Upper lobe of right lung (tissue), 1 donor: ENCODE measurements around the gene HDLBP. TPM values are rescaled to one million over a fixed set of nuclear protein-coding genes. Genes with fewer than 3 reads are reported as not detected.
A peak's percentile ranks its signal among the peaks of the same experiment; 100 is the strongest.

Source experiments
- ATAC-seq: fragments of 200-7000 bp; cut with Tn5 transposase; one replicate; pipeline ENCODE4 v1.9.1; 2020; ENCODE audit warnings: mild to moderate bottlenecking, moderate library complexity
- DNase-seq: peaks from one replicate; pipeline ENCODE4 v3.0.0-alpha.2; 2020
- H3K27ac ChIP-seq: fragments of 200-600 bp; one replicate; pipeline ENCODE4 v1.8.0; 2022
- H3K27me3 ChIP-seq: fragments of 200-600 bp; one replicate; pipeline ENCODE4 v1.8.0; 2022; ENCODE audit warnings: mild to moderate bottlenecking
- H3K36me3 ChIP-seq: fragments of 200-600 bp; one replicate; pipeline ENCODE4 v1.8.0; 2022
- H3K4me1 ChIP-seq: fragments of 200-600 bp; one replicate; pipeline ENCODE4 v1.8.0; 2022
- H3K4me3 ChIP-seq: fragments of 200-600 bp; one replicate; pipeline ENCODE4 v1.8.0; 2022; ENCODE audit warnings: mild to moderate bottlenecking
- H3K9me3 ChIP-seq: fragments of 200-600 bp; one replicate; pipeline ENCODE4 v1.8.0; 2022
- CTCF ChIP-seq: fragments of 200-600 bp; IDR thresholded peaks from one replicate; pipeline ENCODE4 v1.8.0; 2022; ENCODE audit warnings: antibody characterized with exemption
- intact Hi-C: fragments of 100-400 bp; cut with DNase I; formaldehyde crosslinking; loops from one replicate; pipeline ENCODE4 v1.11.0; 2022
- total RNA-seq: library from RNA; stranded (reverse); fragmentation: NEBNext Ultra II Directional; extraction: Animal tissue kit (Norgen Biotek cat#: 25700); gene quantifications from one replicate; pipeline ENCODE4 v1.2.1, GENCODE V29; 2021
- donor health status: DM: no; HTN: yes; CAD: no; lungs with severe emphysema.

The HDLBP gene
- total RNA-seq, 1 donor from 2014 or later: 444 TPM

- Histone ChIP-seq H3K27me3 (no peaks in the 10 kb centered on the region), H3K9me3 (no peaks in the 10 kb centered on the region), H3K36me3 (peaks cover 95% of the 10 kb centered on the region), H3K4me1 (peaks cover 4% of the 10 kb centered on the region), H3K27ac (no peak overlapping the region), H3K4me3 (no peak overlapping the region)
- ATAC-seq (no peak), DNase-seq (no peak)
- no peak for TF ChIP-seq CTCF
- intact Hi-C loops: no loop called here
Measured at GRCh38 chr2:241257419-241258032, 57.9 kb downstream of the HDLBP start.

GRCh38 chr2:241256168-241256545 lies 59.3 kb downstream of the HDLBP start:
- Histone ChIP-seq H3K4me1 (peaks cover 4% of the 10 kb centered on the region), H3K36me3 (peaks cover 95% of the 10 kb centered on the region), H3K9me3 (no peaks in the 10 kb centered on the region), H3K27ac (no peak overlapping the region), H3K27me3 (no peaks in the 10 kb centered on the region), H3K4me3 (no peak overlapping the region)
- TF ChIP-seq CTCF: no peak
- ATAC-seq: no peak
- DNase-seq: no peak
- intact Hi-C loops: no loop called here

GRCh38 chr2:241255542-241256167 lies 59.8 kb downstream of the HDLBP start:
- Histone ChIP-seq H3K27me3 (no peaks in the 10 kb centered on the region), H3K36me3 (peaks cover 95% of the 10 kb centered on the region), H3K4me1 (peaks cover 4% of the 10 kb centered on the region), H3K27ac (no peak overlapping the region), H3K9me3 (no peaks in the 10 kb centered on the region), H3K4me3 (no peak overlapping the region)
- intact Hi-C loops: no loop called here
- no peak for ATAC-seq
- no peak for TF ChIP-seq CTCF
- DNase-seq: no peak

- DNase-seq: no peak
- no peak for TF ChIP-seq CTCF
- intact Hi-C loops: no loop called here
- Histone ChIP-seq H3K27ac (no peak overlapping the region), H3K4me1 (peaks cover 4% of the 10 kb centered on the region), H3K27me3 (no peaks in the 10 kb centered on the region), H3K9me3 (no peaks in the 10 kb centered on the region), H3K36me3 (peaks cover 95% of the 10 kb centered on the region), H3K4me3 (no peak overlapping the region)
- ATAC-seq: no peak
Measured at GRCh38 chr2:241254904-241255351, 60.5 kb downstream of the HDLBP start.

- ATAC-seq (no peak), DNase-seq (peak; percentile 19)
- intact Hi-C loops: no loop called here
- no peak for TF ChIP-seq CTCF
- peaks cover 100% of the 10 kb centered on the region for H3K36me3 ChIP-seq
- H3K9me3 ChIP-seq: no peaks in the 10 kb centered on the region
- H3K27me3 ChIP-seq: no peaks in the 10 kb centered on the region
- H3K4me3 ChIP-seq: no peak overlapping the region
- no peak overlapping the region for H3K27ac ChIP-seq
- no peaks in the 10 kb centered on the region for H3K4me1 ChIP-seq
Measured at GRCh38 chr2:241252778-241253475, 62.5 kb downstream of the HDLBP start.
